ENCODE measurements around the gene EXOC4.

DNA sequence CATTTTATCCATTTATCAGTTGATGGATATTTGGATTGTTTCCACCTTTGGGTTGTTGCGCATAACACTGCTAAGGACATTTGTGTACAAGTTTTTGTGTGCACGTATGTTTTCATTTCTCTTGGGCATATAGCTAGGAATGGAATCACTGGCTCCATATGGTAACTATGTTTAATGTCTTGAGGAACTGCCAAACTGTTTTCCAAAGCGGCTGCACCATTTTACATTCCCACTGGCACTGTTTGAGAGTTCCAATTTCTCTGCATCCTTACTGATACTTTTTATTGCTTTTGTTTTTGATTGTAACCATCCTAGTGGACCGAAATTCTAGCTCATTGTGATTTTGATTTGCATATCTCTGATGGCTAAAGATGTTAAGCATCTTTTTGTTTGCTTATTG, 118.7 kb downstream of the EXOC4 start:
- TF ChIP-seq EP300 (IDR thresholded peaks at IDR 0.05; ENCODE audit: borderline replicate concordance in 1 of 2, low read depth in 2 of 2, low read length in 2 of 2) (no peak), POLR2A (IDR thresholded peaks at IDR 0.05; ENCODE audit: control extremely low read depth in 1 of 2, low read depth in 2 of 2, low read length in 2 of 2) (no peak), CEBPB (IDR thresholded peaks at IDR 0.05; ENCODE audit: low read depth, low read length) (no peak)
